Neural progenitor cell (in vitro differentiated cells): ENCODE data around the gene OS9.

Experiments used
- EZH2 ChIP-seq: fragments of 200-600 bp; sonication (generic); IDR thresholded peaks from 2 replicates; pipeline ENCODE4 v1.6.1; 2017; ENCODE audit warnings: antibody characterized with exemption, mild to moderate bottlenecking, moderate library complexity
- TF ChIP-seq, protein P1 (sequence below): fragments of 200-600 bp; sonication (generic); IDR thresholded peaks from 2 replicates; pipeline ENCODE4 v1.5.1; 2017; ENCODE audit warnings: antibody characterized with exemption, mild to moderate bottlenecking

DNA sequence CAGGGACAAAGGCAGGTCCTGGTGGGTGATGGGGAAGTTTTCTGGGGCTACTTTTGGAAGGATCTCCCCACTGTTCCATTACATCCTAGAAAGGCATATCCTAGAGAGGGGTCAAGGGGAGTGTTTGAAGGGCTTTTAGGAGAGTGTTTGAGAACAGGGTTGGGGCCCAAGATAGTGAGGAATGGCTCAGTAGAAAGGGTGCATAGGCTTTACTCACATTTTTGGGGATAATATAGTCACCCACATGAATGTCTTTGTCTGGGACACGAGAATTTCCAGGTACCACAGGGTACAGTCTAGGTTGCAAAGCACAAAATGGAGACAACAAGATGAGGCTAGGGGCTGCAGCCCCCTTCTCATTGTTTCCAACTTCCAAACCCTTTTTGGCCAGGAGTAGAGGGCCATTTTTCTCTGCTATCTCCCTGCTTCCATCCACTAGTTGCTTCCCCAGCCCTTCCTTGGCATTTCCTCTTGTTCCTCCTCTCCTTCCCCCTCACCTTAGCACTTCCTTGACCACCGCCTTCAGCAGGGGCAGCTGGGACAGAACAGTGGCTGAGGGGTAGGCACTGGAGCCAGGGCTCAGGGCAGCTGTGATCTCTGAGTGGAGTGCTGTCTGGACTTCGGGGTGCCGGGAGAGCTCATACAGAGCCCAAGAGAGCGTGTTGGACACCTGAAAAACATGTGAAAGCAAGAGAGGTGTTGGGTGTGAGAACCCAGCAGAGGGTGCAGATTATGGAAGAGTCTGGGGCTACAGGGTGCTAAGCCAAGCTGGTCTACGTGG lies 70.1 kb downstream of the OS9 start:
- TF ChIP-seq, protein P1, sequence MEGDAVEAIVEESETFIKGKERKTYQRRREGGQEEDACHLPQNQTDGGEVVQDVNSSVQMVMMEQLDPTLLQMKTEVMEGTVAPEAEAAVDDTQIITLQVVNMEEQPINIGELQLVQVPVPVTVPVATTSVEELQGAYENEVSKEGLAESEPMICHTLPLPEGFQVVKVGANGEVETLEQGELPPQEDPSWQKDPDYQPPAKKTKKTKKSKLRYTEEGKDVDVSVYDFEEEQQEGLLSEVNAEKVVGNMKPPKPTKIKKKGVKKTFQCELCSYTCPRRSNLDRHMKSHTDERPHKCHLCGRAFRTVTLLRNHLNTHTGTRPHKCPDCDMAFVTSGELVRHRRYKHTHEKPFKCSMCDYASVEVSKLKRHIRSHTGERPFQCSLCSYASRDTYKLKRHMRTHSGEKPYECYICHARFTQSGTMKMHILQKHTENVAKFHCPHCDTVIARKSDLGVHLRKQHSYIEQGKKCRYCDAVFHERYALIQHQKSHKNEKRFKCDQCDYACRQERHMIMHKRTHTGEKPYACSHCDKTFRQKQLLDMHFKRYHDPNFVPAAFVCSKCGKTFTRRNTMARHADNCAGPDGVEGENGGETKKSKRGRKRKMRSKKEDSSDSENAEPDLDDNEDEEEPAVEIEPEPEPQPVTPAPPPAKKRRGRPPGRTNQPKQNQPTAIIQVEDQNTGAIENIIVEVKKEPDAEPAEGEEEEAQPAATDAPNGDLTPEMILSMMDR, result no peak
- TF ChIP-seq EZH2, result no peak
